Measurements from ENCODE around the gene ANKMY1.

ANKMY1 gene

DNA sequence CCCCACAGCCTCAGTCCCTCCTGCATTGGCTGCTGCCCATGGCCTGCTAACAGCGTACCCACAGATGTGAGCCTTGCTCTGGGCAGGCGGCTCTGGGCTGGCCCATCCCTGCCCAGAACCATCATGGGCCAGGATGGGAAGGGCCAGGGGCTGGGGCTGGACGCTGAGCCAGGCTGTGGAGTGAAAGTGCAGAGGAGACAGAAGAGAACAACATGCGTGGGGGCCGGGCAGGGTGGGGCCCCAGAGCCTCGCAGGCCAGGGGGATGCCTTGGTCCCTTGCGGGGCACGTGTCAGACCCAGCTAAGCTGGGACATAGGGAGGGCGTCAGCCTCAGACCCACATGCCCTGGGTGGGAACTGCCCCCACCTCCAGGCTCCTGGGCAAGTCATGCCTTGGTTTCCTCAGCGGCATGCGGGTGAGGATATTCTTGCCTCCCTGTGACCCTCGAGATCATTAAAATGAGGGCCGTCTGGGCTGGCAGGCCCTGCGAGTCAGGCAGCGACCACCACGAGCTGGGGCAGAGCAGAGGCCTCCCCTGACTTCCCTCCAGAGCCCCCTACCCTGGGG is 95.0 kb downstream of the ANKMY1 start:
- TF ChIP-seq, protein P1, sequence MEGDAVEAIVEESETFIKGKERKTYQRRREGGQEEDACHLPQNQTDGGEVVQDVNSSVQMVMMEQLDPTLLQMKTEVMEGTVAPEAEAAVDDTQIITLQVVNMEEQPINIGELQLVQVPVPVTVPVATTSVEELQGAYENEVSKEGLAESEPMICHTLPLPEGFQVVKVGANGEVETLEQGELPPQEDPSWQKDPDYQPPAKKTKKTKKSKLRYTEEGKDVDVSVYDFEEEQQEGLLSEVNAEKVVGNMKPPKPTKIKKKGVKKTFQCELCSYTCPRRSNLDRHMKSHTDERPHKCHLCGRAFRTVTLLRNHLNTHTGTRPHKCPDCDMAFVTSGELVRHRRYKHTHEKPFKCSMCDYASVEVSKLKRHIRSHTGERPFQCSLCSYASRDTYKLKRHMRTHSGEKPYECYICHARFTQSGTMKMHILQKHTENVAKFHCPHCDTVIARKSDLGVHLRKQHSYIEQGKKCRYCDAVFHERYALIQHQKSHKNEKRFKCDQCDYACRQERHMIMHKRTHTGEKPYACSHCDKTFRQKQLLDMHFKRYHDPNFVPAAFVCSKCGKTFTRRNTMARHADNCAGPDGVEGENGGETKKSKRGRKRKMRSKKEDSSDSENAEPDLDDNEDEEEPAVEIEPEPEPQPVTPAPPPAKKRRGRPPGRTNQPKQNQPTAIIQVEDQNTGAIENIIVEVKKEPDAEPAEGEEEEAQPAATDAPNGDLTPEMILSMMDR (conservative IDR thresholded peaks at IDR 0.05; ENCODE audit: low read length) = no peak
- no peak for DNase-seq (ENCODE audit: low read depth)
- no peak overlapping the region for H3K4me3 ChIP-seq (ENCODE audit: low read length)

DNA sequence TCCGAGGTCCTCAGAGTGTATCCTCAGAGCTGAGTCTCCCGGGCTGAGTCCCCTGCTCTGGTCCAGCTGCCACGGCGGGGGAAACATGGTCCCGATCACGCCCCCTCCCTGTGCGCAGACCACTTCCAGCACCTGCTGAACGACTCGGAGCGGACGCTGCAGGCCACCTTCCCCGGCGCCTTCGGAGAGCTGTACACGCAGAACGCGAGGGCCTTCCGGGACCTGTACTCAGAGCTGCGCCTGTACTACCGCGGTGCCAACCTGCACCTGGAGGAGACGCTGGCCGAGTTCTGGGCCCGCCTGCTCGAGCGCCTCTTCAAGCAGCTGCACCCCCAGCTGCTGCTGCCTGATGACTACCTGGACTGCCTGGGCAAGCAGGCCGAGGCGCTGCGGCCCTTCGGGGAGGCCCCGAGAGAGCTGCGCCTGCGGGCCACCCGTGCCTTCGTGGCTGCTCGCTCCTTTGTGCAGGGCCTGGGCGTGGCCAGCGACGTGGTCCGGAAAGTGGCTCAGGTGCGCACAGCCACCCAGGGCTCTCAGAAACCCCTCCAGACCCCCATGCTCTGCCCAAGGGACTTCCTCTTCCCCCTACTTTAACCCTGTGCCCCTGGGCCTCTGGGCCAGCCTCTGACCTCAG is 95.6 kb downstream of the ANKMY1 start:
- DNase-seq (ENCODE audit: low read depth) = no peak
- TF ChIP-seq, protein P1 (conservative IDR thresholded peaks at IDR 0.05; ENCODE audit: low read length) = no peak

DNA sequence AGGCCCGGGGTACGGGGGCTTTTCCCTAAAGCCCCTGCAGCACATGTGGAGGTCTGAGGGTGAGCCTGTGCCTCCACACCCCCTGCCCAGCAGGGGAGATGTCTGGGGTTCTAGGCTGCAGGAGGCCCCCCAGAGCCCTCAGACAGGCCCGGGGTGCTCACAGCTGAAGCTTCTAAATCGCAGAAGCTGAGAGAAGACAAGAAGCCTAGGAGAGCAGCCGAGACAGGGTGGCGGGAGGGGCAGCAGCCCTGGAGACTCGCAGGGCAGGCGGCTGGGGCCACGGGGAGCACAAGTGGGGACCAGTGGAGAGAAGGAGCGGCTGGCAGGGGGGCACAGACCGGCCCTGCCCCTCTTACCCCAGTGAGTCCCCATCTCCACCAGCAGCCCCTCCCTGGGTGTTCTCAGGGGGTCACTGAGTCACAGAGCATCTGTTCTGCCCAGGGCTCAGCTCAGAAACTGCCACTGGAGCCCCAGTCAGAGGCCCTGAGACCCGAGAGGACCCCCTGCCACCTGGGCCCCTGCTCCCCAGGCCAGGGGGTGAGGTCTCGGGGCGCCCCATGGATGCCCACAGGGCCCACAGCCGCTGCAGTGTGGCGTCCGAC is 96.2 kb downstream of the ANKMY1 start:
- H3K4me3 ChIP-seq (ENCODE audit: low read length) = no peak overlapping the region
- DNase-seq (ENCODE audit: low read depth) = no peak
- TF ChIP-seq, protein P1 (conservative IDR thresholded peaks at IDR 0.05; ENCODE audit: low read length) = no peak

More for the DNA sequence above, 95.6 kb downstream of the ANKMY1 start:
- no peak overlapping the region for H3K4me3 ChIP-seq (ENCODE audit: low read length)

DNA sequence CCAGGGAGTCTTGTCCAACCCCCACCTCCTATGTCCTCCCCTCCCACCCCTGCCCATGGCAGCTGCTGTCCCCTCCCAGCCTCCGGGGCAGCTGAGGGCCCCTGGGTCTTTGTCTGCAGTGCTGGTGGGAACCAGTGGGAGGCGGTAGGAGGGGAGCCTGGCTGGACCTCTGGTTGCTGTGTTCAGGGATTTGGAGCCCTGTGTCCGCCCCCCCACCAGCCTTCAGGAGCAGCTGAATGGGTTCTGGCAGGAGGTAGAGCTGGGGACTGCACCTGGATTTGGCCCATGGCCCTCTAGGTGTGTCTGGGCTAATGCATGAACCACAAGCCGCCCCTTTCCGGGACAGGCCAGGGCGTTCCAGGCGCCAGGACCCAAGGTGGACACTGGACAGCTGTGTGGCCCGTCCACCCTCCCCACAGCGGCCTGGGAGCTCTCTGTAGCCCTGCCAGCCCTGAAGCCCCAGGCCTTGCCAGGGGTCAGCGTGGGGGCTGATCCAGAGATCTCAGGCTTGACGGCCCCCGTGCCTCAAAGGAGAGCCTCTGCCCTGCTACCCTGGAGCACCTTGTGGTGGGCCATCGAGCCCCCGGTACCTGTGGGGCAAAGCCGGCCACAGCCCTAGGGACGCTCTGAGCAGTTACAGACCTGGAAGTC is 96.9 kb downstream of the ANKMY1 start:
- DNase-seq (ENCODE audit: low read depth) = no peak
- TF ChIP-seq, protein P1 (conservative IDR thresholded peaks at IDR 0.05; ENCODE audit: low read length) = no peak
- H3K4me3 ChIP-seq (ENCODE audit: low read length) = no peak overlapping the region

DNA sequence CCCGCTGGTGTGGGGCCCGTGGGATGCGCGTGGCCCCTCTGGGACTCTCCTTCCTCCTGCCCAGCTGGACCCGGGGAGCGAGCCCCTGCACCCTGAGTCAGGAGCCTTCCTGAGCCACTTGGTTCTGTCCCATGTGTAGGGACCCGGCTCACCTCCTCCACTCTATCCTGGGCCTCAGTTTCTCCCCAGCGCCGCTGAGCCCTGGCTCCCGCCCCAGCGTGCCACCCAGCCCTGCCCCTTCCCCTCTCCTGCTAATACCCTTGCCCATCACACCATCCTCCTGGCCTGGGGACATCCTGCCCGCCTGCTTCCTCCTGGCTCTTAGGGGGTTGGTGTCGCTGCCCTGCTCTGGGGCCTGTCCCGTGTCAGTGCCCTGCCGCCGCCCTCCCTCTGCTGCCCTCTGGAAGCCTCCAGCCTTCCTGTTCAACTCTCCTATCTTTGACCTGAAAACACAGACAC is 97.5 kb downstream of the ANKMY1 start:
- TF ChIP-seq, protein P1 (conservative IDR thresholded peaks at IDR 0.05; ENCODE audit: low read length) = no peak
- H3K4me3 ChIP-seq (ENCODE audit: low read length) = no peak overlapping the region
- DNase-seq (ENCODE audit: low read depth) = no peak

DNA sequence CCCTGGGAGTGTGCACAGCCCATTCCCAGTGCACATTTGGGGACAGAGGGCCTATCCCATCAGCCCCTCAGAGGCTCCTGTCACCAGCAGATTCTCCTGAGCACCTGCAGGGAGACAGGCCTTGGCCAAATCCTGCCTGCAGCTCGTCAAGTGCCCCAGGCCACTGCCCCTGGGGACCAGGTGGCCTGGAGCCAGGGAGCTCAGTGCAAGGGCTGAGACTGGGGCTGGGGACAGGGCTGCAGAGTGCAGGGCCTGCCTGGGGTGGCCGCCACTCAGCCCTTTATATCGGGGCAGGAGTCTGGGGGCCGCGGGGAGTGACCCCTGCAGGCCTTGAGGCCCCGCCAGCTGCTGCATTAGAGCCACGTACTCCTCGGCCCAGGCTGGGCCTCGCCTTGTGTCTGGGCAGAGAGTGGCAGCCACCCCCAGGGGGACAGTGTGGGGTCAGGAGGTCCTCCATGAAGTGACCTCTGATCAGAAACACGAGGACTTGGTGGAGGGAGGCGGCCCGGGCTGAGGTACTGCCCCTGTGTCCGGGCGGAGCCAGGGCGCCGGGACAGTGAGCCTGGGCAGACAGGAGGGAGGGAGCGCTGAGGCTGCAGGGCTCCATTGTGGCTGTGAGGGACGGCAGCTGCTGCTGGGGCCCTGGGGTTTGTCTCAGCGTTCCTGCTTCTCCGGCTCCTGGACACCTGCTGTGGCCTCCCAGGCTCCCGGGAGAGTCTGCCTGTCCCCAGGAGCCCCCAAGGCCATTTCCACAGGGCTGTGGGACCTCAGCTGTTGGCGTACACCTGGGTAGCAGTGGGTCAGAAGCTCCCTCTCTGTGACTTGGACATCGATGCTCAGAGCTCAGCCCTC is 98.2 kb downstream of the ANKMY1 start:
- TF ChIP-seq, protein P1 (conservative IDR thresholded peaks at IDR 0.05; ENCODE audit: low read length) = no peak
- DNase-seq (ENCODE audit: low read depth) = no peak

More for the DNA sequence above, 98.2 kb downstream of the ANKMY1 start:
- H3K4me3 ChIP-seq (ENCODE audit: low read length) = no peak overlapping the region
